Upper lobe of right lung (tissue), 1 donor: ENCODE measurements around the gene SUPT20H. TPM values are rescaled to one million over a fixed set of nuclear protein-coding genes. Genes with fewer than 3 reads are reported as not detected.

Experiments
- ATAC-seq: fragments of 200-7000 bp; cut with Tn5 transposase; one replicate; pipeline ENCODE4 v1.9.1; 2020; ENCODE audit warnings: mild to moderate bottlenecking, moderate library complexity
- DNase-seq: peaks from one replicate; pipeline ENCODE4 v3.0.0-alpha.2; 2020
- H3K27ac ChIP-seq: fragments of 200-600 bp; one replicate; pipeline ENCODE4 v1.8.0; 2022
- H3K27me3 ChIP-seq: fragments of 200-600 bp; one replicate; pipeline ENCODE4 v1.8.0; 2022; ENCODE audit warnings: mild to moderate bottlenecking
- H3K36me3 ChIP-seq: fragments of 200-600 bp; one replicate; pipeline ENCODE4 v1.8.0; 2022
- H3K4me1 ChIP-seq: fragments of 200-600 bp; one replicate; pipeline ENCODE4 v1.8.0; 2022
- H3K4me3 ChIP-seq: fragments of 200-600 bp; one replicate; pipeline ENCODE4 v1.8.0; 2022; ENCODE audit warnings: mild to moderate bottlenecking
- H3K9me3 ChIP-seq: fragments of 200-600 bp; one replicate; pipeline ENCODE4 v1.8.0; 2022
- CTCF ChIP-seq: fragments of 200-600 bp; IDR thresholded peaks from one replicate; pipeline ENCODE4 v1.8.0; 2022; ENCODE audit warnings: antibody characterized with exemption
- intact Hi-C: fragments of 100-400 bp; cut with DNase I; formaldehyde crosslinking; loops from one replicate; pipeline ENCODE4 v1.11.0; 2022
- total RNA-seq: library from RNA; stranded (reverse); fragmentation: NEBNext Ultra II Directional; extraction: Animal tissue kit (Norgen Biotek cat#: 25700); gene quantifications from one replicate; pipeline ENCODE4 v1.2.1, GENCODE V29; 2021
- donor health status: DM: no; HTN: yes; CAD: no; lungs with severe emphysema.

SUPT20H gene
- total RNA-seq, 1 donor from 2014 or later: 60.3 TPM

GRCh38 chr13:37105251-37105714 is 45.8 kb upstream of the SUPT20H start, which contains the start of gene CSNK1A1L:
Gene CSNK1A1L (minus strand): TSS chr13:37105664. CDS start chr13:37105256, 408 bp downstream.
- no peak for ATAC-seq
- no peak within 1 kb of the TSS for H3K4me3 ChIP-seq
- H3K36me3 ChIP-seq: no peaks in the 10 kb centered on the region
- H3K27ac ChIP-seq: no peak within 1 kb of the TSS
- no peak for DNase-seq
- no peaks in the 10 kb centered on the region for H3K4me1 ChIP-seq
- no peaks in the 10 kb centered on the region for H3K27me3 ChIP-seq
- intact Hi-C loops: no loop called here
- TF ChIP-seq CTCF: no peak
- H3K9me3 ChIP-seq: no peaks in the 10 kb centered on the region

GRCh38 chr13:37102896-37103295 is 43.4 kb upstream of the SUPT20H start:
- no peaks in the 10 kb centered on the region for H3K36me3 ChIP-seq
- ATAC-seq: no peak
- H3K4me1 ChIP-seq: no peaks in the 10 kb centered on the region
- H3K27ac ChIP-seq: no peak overlapping the region
- H3K9me3 ChIP-seq: no peaks in the 10 kb centered on the region
- intact Hi-C loops: no loop called here
- no peak overlapping the region for H3K4me3 ChIP-seq
- no peak for TF ChIP-seq CTCF
- DNase-seq: no peak
- no peaks in the 10 kb centered on the region for H3K27me3 ChIP-seq

GRCh38 chr13:37101201-37101600 is 41.7 kb upstream of the SUPT20H start:
- ATAC-seq (no peak), DNase-seq (no peak)
- Histone ChIP-seq H3K4me1 (no peaks in the 10 kb centered on the region), H3K27me3 (no peaks in the 10 kb centered on the region), H3K36me3 (no peaks in the 10 kb centered on the region), H3K4me3 (no peak overlapping the region), H3K27ac (no peak overlapping the region), H3K9me3 (no peaks in the 10 kb centered on the region)
- TF ChIP-seq CTCF: no peak
- intact Hi-C loops: no loop called here

- H3K27me3 ChIP-seq: no peaks in the 10 kb centered on the region
- no peak overlapping the region for H3K27ac ChIP-seq
- no peaks in the 10 kb centered on the region for H3K9me3 ChIP-seq
- H3K36me3 ChIP-seq: no peaks in the 10 kb centered on the region
- ATAC-seq (no peak), DNase-seq (no peak)
- H3K4me1 ChIP-seq: no peaks in the 10 kb centered on the region
- no peak overlapping the region for H3K4me3 ChIP-seq
- no peak for TF ChIP-seq CTCF
- intact Hi-C loops: no loop called here
Observed at GRCh38 chr13:37100731-37101130, 41.2 kb upstream of the SUPT20H start.

GRCh38 chr13:37097076-37097475 is 37.6 kb upstream of the SUPT20H start:
- H3K9me3 ChIP-seq: no peaks in the 10 kb centered on the region
- no peaks in the 10 kb centered on the region for H3K36me3 ChIP-seq
- H3K4me3 ChIP-seq: no peak overlapping the region
- ATAC-seq (no peak), DNase-seq (no peak)
- H3K27me3 ChIP-seq: no peaks in the 10 kb centered on the region
- H3K4me1 ChIP-seq: no peaks in the 10 kb centered on the region
- no peak overlapping the region for H3K27ac ChIP-seq
- no peak for TF ChIP-seq CTCF
- intact Hi-C loops: no loop called here

GRCh38 chr13:37094840-37095239 is 35.4 kb upstream of the SUPT20H start:
- no peak for TF ChIP-seq CTCF
- ATAC-seq (no peak), DNase-seq (no peak)
- Histone ChIP-seq H3K27me3 (no peaks in the 10 kb centered on the region), H3K36me3 (no peaks in the 10 kb centered on the region), H3K4me3 (no peak overlapping the region), H3K4me1 (no peaks in the 10 kb centered on the region), H3K27ac (no peak overlapping the region), H3K9me3 (no peaks in the 10 kb centered on the region)
- intact Hi-C loops: no loop called here
